Renal pelvis (tissue), 4 donors: ENCODE results near the gene ERH. TPM values are rescaled to one million over a fixed set of nuclear protein-coding genes. Genes with fewer than 3 reads are reported as not detected.

Experiments
- DNase-seq: peaks from one replicate; pipeline ENCODE4 v3.0.0-alpha.2; 2013
- polyA plus RNA-seq, 3 donors: library from polyadenylated mRNA; unstranded; fragments of 120-200 nt; gene quantifications; one replicate each; pipeline ENCODE4 v1.2.1, GENCODE V29; 2013; ENCODE audit not compliant: insufficient read length in 3 of 3

The ERH gene
- polyA plus RNA-seq, 3 donors, result 299 to 347 (median 301) TPM

DNA sequence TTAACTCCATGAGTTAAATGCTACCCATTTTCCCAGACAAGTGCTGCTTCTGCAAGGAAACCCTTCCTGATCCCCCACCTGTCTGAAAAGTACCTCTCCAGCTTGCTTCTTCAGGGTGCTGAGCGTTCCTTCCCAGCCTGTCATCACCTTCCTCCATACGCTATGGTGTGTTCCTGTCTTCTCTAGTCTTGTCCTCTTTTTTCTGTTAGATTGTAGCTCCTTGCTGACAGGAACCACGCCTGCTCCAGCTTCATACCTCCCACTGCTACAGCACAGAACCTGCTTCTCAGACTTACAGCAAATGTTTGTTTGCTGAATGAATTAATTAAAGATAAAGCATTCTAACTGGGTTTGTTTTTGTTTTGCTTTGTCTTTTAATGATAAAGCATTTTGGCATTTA is 39.1 kb downstream of the ERH start:
- no peak for DNase-seq

- no peak for DNase-seq
Observed at GRCh38 chr14:69358233-69358963, 39.7 kb downstream of the ERH start.

GRCh38 chr14:69357544-69358200 is 40.4 kb downstream of the ERH start:
- no peak for DNase-seq

DNA sequence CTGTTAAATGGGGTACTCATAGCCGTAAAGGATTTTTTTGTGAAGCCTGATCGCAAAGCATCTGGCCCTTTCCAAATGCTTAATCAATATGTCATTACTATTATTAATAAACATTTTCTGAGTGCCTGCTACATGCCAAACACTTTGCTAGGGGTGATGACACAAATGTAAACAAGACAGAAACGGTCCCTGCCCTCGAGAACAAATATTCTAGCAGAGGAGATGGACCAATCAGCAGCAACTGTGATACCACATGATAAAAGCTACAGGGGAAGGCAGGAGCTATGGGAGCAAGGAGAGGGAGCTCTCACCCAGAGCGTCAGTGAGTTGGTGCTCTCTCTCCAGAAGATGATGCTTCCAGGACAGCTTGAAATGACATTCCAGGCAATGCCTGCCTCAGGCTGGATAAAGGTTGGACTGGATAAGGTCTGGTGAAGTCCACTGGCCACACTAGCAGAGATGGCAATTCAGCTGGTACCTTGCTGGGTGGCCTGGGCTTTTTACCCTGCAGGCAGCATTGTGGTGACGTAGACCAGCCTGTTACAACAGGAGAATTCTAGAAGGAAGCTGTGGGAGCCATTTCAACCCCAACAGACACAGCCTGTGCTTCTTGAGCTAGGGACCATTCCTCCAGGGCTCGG is 41.1 kb downstream of the ERH start:
- no peak for DNase-seq

GRCh38 chr14:69355607-69356281 is 42.4 kb downstream of the ERH start:
- no peak for DNase-seq

DNA sequence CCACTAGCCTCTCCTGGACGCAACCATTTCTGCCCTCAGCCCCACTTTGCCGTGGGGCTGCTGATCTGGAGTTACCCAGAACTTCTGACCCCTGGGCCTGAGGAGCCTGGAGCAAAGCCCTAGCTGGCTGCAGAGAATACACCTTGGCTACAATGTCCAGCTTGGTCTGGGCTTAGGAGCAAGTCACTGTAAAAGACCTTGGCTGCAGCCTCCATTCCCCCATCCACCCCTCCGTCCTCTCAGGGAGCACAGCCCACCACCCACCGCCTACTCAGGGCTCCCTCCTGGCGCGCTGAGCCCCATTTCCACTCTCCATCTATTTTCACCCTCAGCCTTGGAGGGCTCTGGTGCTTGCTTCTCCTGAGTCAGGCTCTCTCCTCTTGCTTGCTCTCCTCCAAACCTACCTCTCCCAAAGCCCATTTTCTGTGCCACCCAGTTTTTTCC is 42.9 kb downstream of the ERH start:
- DNase-seq, result no peak

- DNase-seq, result no peak
Observed at GRCh38 chr14:69354383-69355153, 43.5 kb downstream of the ERH start.

DNA sequence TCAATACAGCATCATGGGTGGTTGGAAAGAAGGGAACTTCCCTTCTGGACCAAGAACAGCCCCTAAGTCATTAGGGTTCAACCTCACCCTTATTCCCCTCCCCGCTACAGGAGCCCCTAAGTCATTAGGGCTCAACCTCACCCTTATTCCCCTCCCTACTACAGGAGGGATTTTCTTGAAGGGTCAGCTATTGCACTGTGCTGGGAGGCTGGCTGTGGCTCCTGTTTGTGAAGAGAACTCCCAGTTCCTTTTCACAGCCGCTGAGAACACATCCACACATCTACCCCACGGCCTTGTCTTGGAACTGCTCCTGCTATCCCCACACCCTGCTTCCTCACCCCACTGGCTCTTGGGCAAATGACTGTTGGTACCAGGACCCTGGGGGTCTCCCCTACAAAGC is 44.9 kb downstream of the ERH start:
- DNase-seq, result no peak

- DNase-seq, result no peak
Observed at GRCh38 chr14:69351911-69352310, 46.2 kb downstream of the ERH start.

DNA sequence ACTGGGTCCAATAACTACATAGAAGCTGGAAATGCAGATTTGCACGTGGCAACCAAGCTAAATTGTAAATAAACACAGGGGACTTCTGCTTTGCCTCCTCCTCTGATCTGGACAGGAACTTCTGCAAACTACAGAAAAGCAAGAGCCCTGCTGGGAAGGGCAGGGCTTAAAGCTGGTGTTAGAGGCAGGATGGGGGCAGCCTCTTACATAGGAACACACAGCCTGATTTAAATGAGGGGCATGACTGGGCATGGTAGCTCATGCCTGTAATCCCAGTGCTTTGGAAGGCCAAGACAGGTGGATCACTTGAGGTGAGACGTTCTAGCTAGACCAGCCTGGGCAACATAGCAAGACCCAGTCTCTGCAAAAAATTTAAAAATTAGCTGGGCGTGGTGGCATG is 46.7 kb downstream of the ERH start:
- DNase-seq, result no peak

DNA sequence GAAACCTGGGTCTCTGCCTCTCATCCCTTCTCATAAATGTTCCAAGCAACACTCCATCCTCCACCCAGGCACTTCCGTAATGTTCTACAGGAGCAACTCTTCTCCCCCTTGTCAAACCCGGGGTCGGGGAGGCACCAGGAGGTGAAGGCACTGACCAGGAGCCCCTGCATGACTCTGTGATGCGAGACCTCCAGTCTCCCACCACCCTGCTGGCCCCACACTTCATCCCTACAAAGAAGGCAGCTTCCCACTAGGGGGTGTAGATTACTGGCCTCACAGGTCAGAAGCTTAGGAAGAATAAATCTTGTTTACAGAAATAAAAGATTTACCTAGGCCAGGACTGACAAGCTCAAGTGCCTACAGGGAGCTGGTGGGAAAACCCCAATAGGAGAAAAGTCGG is 47.2 kb downstream of the ERH start:
- no peak for DNase-seq

DNA sequence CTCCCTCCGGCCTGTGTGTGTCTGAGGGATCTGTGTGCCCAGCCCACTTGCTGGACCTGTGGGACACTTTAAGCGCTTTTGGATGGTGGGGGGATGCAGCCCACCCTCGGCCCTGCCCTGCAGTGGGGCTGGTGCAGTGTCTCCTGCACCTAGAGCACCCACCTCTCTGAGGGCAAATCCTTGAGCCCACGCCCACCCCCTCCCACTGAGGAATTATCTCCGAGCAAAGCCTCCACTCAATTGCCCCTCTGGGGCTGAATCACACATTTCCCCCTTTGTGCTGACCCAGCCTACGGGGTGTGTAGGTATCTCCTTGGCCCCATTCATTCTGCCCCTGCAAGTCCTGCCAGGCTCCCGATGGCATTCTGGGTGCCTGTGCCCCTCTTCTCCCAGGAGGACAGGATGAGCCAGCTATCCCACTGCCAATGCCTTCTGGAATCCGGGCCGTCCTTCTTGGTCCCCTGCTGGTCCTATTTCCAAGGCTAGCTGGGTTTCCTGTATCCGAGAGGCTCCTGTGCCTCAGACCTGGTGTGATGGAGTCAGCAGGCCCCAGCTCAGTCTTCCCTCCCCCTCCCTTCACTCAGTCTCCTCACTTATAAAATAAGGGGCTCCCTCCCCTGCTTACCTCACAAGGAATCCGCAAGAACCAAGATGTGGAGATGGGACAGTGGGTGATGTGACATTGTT is 48.9 kb downstream of the ERH start:
- DNase-seq, result no peak

- no peak for DNase-seq
Observed at GRCh38 chr14:69346710-69347109, 51.4 kb downstream of the ERH start.

DNA sequence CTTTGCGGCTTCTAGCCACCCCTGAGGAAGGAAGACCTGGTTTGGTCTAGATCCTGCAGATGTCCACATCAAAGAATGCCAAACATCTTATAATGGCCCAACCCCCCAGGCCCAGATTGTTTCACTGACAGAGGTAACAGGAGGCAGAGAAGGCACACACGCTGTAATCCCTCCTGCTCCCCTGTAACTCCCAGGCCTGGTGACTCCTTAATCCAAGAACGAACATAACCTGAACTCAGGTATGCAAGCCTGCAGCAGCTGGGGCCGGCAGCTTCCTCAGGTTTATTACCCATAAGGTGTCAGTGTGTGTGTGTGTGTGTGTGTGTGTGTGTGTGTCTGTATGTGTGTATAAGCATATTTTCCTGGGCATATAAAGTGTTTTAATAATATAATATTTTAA is 52.7 kb downstream of the ERH start:
- no peak for DNase-seq

DNA sequence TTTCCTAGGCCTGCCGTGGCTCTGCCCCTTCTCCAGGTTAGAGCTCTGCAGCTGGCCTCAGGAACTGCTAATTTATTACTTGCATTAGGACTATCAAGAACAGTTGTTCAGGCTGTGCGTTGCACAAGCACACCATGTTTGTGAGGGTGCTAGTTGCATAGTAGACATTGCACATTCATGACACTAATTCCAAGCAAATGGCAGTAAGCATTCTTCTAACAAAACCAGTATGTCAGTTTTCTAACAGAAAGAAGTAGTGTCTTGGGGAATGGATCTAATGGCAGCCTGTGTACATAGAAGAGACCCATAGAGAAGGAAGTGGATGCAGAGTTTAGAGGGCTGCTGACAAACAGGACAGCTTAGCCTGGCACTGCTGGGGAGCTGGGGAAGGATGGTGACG is 53.9 kb downstream of the ERH start:
- DNase-seq, result no peak

DNA sequence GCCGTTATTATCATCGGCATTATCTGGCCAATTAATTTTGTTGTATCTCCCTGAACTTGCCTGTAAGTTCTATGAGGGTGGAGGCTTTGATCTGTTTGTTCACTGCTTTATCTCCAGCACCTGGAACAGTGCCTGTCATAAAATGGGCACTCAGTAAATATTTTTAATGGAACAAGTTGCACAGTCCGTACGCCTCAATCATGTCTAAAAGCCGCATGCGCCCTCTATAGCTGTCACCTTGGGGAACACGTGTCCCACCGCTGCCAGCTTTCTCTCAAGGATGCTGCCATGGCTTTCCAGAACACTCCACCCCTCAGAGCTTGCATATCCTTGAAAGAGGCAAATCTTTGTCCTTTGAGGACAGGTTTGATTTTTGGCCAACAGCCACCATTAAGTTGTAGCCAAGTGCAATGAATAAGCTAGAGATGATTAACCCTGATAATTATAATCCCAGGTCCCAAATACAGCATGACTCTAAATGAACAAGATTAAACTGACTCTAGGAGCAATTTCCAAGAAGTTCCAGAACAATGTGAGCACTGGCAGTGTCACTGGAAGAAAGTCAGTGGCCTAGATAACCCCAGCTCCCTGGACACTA is 55.1 kb downstream of the ERH start:
- no peak for DNase-seq

DNA sequence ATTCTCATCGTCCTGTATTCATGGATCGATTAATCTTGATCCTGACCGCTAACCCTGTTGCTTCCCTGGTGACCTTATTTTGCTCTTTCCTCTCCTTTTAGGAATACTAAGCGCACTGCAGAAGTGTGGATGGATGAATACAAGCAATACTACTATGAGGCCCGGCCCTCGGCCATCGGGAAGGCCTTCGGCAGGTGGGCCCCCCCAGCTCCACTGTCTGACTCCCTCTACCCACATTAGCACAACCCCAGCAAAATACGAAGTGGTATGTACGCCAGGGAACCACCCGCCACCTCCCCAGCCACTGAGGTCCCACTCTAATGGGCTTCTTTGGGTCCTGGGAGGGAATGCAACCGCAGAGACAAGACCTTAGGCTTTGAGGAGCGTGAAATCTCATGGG is 58.7 kb downstream of the ERH start:
- DNase-seq, result no peak

- DNase-seq, result no peak
Observed at GRCh38 chr14:69337984-69338383, 60.1 kb downstream of the ERH start.

- DNase-seq, result peak; percentile 57
Observed at GRCh38 chr14:69335371-69335771, 62.7 kb downstream of the ERH start.

GRCh38 chr14:69334576-69334975 is 63.5 kb downstream of the ERH start:
- DNase-seq, result no peak

DNA sequence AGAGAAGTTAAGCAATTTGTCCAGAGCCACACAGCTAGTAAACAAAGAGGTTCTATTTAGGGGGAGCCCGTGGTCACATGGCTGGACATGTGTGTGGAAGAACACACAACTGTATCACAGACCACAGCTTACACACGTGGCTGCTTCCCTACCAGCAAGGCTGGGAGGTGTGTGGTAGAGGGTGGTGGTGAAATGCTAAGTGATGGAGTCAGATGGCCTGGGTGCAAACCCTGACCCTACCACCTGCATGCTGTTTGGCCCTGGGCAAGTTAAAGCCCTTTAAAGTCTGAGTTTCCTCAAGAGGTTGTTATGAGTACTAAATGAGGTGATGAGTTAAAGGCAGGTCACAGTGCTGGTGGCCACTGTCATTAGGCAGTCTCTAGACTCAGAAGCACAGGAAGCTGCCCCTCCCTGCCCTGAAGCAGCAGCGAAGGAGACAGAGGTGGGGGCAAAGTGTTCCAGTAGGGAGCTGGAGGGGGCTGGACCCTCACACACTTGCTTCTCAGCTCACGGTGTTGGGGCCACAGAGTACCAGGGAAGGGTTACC is 64.2 kb downstream of the ERH start:
- DNase-seq, result no peak
